HCT116 (cell line): Measurements from ENCODE around the gene ATP13A3. TPM values are rescaled to one million over a fixed set of nuclear protein-coding genes. Genes with fewer than 3 reads are reported as not detected.

Experiments
- ATAC-seq: fragments of 200-7000 bp; cut with Tn5 transposase; 2 replicates; pipeline ENCODE4 v1.9.1; 2020; ENCODE audit warnings: mild to moderate bottlenecking, moderate library complexity
- BruUV-seq: library from RNA; stranded (reverse); fragments of 400-500 nt; replicated peaks from 2 replicates; lab custom pipeline; 2021; lab: Mats Ljungman, UMichigan
- CTCF ChIA-PET: fragments of 300-600 bp; sonication (Branson Sonifier 250); formaldehyde crosslinking; loops from one replicate; lab custom pipeline; 2021; ENCODE audit warnings: antibody characterized with exemption; lab: Charles Lee
- POLR2A ChIA-PET: fragments of 300-600, 350-600 bp; sonication (Branson Sonifier 250); formaldehyde crosslinking; loops from one replicate; lab custom pipeline; 2021; ENCODE audit warnings: antibody characterized with exemption; lab: Charles Lee
- RAD21 ChIA-PET, 2 experiments: fragments of 300-600 bp; sonication (Branson Sonifier 250); formaldehyde crosslinking; loops; one replicate each; lab custom pipeline; 2023; ENCODE audit warnings: low total read pairs in 2 of 2; ENCODE audit not compliant: uncharacterized antibody in 2 of 2, unreplicated experiment in 2 of 2, low non-redundant PET in 1 of 2; lab: Charles Lee
- DNase-seq: peaks from one replicate; pipeline ENCODE4 v3.0.0-alpha.2; 2010; ENCODE audit warnings: low read depth, low spot score
- H2AFZ ChIP-seq: fragments of 200-600 bp; shearing (Covaris generic), sonication (generic); 2 replicates; pipeline ENCODE4 v1.6.1; 2017; ENCODE audit warnings: low read depth, mixed run types, mixed read lengths, antibody characterized with exemption, low read length; ENCODE audit not compliant: poor library complexity, severe bottlenecking
- H3K27ac ChIP-seq: 2 replicates; pipeline ENCODE4 v1.5.1; 2012; ENCODE audit warnings: low read depth, low read length
- H3K27me3 ChIP-seq: fragments of 200-600 bp; sonication (generic); 2 replicates; pipeline ENCODE4 v1.6.1; 2016; ENCODE audit warnings: mixed run types, low read length, mixed read lengths; ENCODE audit not compliant: insufficient read depth
- H3K36me3 ChIP-seq, 2 experiments: fragments of 200-500 bp in 1 of 2; fragments of 200-600 bp in 1 of 2; sonication (Bioruptor generic) in 1 of 2; sonication (generic) in 1 of 2; 2 replicates each; pipeline versions ENCODE4 v1.5.1 to v1.6.1; 2014 to 2016; ENCODE audit warnings: low read length in 2 of 2, inconsistent platforms in 1 of 2, mixed read lengths in 1 of 2, mixed run types in 1 of 2; ENCODE audit not compliant: insufficient read depth in 2 of 2, control insufficient read depth in 1 of 2
- H3K4me1 ChIP-seq, 2 experiments: fragments of 200-600 bp in 1 of 2; sonication (generic) in 1 of 2; 2 replicates each; pipeline versions ENCODE4 v1.5.1 to v1.6.1; 2012 to 2017; ENCODE audit warnings: low read length in 2 of 2, inconsistent platforms in 1 of 2, mild to moderate bottlenecking in 1 of 2, mixed read lengths in 1 of 2, mixed run types in 1 of 2, moderate library complexity in 1 of 2; ENCODE audit not compliant: insufficient read depth in 2 of 2, control insufficient read depth in 1 of 2
- H3K4me2 ChIP-seq: fragments of 200-600 bp; sonication (generic); 2 replicates; pipeline ENCODE4 v1.6.1; 2017; ENCODE audit warnings: mixed run types, low read length, mixed read lengths
- H3K4me3 ChIP-seq, 2 experiments: fragments of 200-600 bp in 1 of 2; sonication (generic) in 1 of 2; replicated peaks in 1 of 2; 2 replicates each; pipeline ENCODE4 v1.5.1; 2011 to 2016; ENCODE audit warnings: low read length in 2 of 2, control low read depth in 1 of 2, low read depth in 1 of 2, mild to moderate bottlenecking in 1 of 2, mixed read lengths in 1 of 2, mixed run types in 1 of 2
- H3K79me2 ChIP-seq: fragments of 200-600 bp; sonication (generic); 2 replicates; pipeline ENCODE4 v1.6.1; 2017; ENCODE audit warnings: mild to moderate bottlenecking, mixed run types, low read length, moderate library complexity, mixed read lengths; ENCODE audit not compliant: insufficient read depth
- H3K9ac ChIP-seq: fragments of 200-600 bp; sonication (generic); 2 replicates; pipeline ENCODE4 v1.6.1; 2016; ENCODE audit warnings: low read length, mixed read lengths
- H3K9me2 ChIP-seq: fragments of 200-600 bp; sonication (generic), shearing (Covaris generic); 2 replicates; pipeline ENCODE4 v1.6.1; 2017; ENCODE audit warnings: mixed run types, mild to moderate bottlenecking, moderate library complexity; ENCODE audit not compliant: insufficient read depth
- H3K9me3 ChIP-seq, 2 experiments: fragments of 200-500 bp in 1 of 2; fragments of 200-600 bp in 1 of 2; sonication (Bioruptor generic) in 1 of 2; sonication (generic) in 1 of 2; 2 replicates each; pipeline ENCODE4 v1.6.1; 2014 to 2017; ENCODE audit warnings: low read length in 2 of 2, mixed read lengths in 2 of 2, inconsistent platforms in 1 of 2, low read depth in 1 of 2, mild to moderate bottlenecking in 1 of 2, mixed run types in 1 of 2, moderate library complexity in 1 of 2; ENCODE audit not compliant: control insufficient read depth in 1 of 2, insufficient read depth in 1 of 2
- H4K20me1 ChIP-seq: fragments of 200-600 bp; sonication (generic), shearing (Covaris generic); 2 replicates; pipeline ENCODE4 v1.6.1; 2017; ENCODE audit warnings: mixed run types, mild to moderate bottlenecking, moderate library complexity; ENCODE audit not compliant: insufficient read depth
- CBX3 ChIP-seq: IDR thresholded peaks from 2 replicates; pipeline ENCODE4 v1.6.1; 2012; ENCODE audit warnings: low read depth
- CEBPB ChIP-seq: IDR thresholded peaks from 2 replicates; pipeline ENCODE4 v1.6.1; 2012; ENCODE audit warnings: low read depth
- EGR1 ChIP-seq: IDR thresholded peaks from 2 replicates; pipeline ENCODE4 v1.6.1; 2012; ENCODE audit warnings: low read depth
- FOSL1 ChIP-seq: IDR thresholded peaks from 2 replicates; pipeline ENCODE4 v1.6.1; 2012; ENCODE audit warnings: low read depth
- RAD21 ChIP-seq: IDR thresholded peaks from 2 replicates; pipeline ENCODE4 v1.6.1; 2012; ENCODE audit warnings: low read depth, mild to moderate bottlenecking
- SIN3A ChIP-seq: IDR thresholded peaks from 2 replicates; pipeline ENCODE4 v1.6.1; 2012; ENCODE audit warnings: low read depth
- SRF ChIP-seq: IDR thresholded peaks from 2 replicates; pipeline ENCODE4 v1.6.1; 2012; ENCODE audit warnings: low read depth
- YY1 ChIP-seq: IDR thresholded peaks from 2 replicates; pipeline ENCODE4 v1.6.1; 2011; ENCODE audit warnings: low read length, low read depth, moderate library complexity, mild to moderate bottlenecking; ENCODE audit not compliant: insufficient replicate concordance; ENCODE audit errors: extremely low read depth
- ZFX ChIP-seq: fragments of 450-650 bp; IDR thresholded peaks from 2 replicates; pipeline ENCODE4 v1.6.1; 2017
- intact Hi-C: fragments of 100-400 bp; cut with micrococcal nuclease; formaldehyde crosslinking; loops from 2 replicates; pipeline ENCODE4 v1.10.0; 2022
- total RNA-seq: library from RNA; stranded (reverse); gene quantifications from one replicate; pipeline ENCODE4 v1.2.1, GENCODE V29; 2021; ENCODE audit not compliant: unreplicated experiment
- TF ChIP-seq, protein P1 (sequence below): IDR thresholded peaks from 2 replicates; pipeline ENCODE4 v1.6.1; 2011; ENCODE audit warnings: mild to moderate bottlenecking, low read length, moderate library complexity; ENCODE audit not compliant: insufficient replicate concordance; ENCODE audit errors: extremely low read depth

Gene ATP13A3
- total RNA-seq, 1 experiment from 2014 or later, result 139 TPM

- intact Hi-C loops, result no loop called here
- Histone ChIP-seq H3K4me3 (no peak overlapping the region), H3K27ac (no peak overlapping the region), H3K9me3 (no peaks in the 10 kb centered on the region), H2AFZ (no peak overlapping the region), H3K4me1 (peaks cover 0 to 6% of the 10 kb centered on the region in 2 experiments; a peak in 1 of 4 replicates), H4K20me1 (no peaks in the 10 kb centered on the region), H3K27me3 (no peaks in the 10 kb centered on the region), H3K79me2 (no peaks in the 10 kb centered on the region), H3K36me3 (no peaks in the 10 kb centered on the region), H3K9me2 (no peaks in the 10 kb centered on the region), H3K4me2 (no peak overlapping the region), H3K9ac (no peak overlapping the region)
- ChIA-PET CTCF (no interaction called here), RAD21 (no interaction called here), POLR2A (no interaction called here)
- BruUV-seq, result no TSS peak
- ATAC-seq (no peak), DNase-seq (no peak)
- no peak for TF ChIP-seq CBX3
Observed at GRCh38 chr3:194382892-194383223, 103.9 kb downstream of the ATP13A3 start.

DNA sequence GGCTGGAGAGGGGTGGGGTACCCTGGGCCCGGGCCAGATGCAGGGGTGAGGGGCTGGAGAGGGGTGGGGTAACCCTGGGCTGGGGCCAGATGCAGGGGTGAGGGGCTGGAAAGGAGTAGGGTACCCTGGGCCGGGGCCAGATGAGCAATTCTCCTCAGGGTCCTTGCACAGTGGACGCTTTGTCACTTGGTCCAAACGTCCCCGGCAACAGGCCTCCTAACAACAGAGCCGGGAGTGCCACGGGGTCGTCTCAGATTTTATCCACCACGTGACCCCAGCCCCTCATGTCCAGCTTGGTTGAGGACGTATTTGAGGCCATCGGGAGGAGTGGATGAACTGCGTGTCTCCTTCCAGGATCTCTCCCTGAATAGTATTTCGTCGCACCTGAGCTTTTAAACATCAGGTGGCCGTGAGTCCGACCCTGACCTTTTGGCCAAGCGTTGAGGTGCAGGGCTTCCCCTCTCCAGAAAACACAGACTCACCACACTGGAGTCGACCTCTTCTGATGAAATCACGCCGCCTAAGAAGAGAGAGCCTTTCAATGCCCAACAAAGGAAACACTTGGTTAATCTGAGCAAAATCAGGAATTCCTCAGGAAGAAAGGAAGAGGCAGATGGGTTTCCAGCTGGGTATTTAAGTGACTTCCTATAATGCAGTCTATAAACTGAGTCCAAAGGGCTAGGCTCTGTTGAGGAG, 104.5 kb downstream of the ATP13A3 start:
- POLR2A ChIA-PET, result no interaction called here
- CTCF ChIA-PET, result interaction anchor here (0.6 kb wide), 1 partner anchor 33 kb away, joined by 4 read pairs; no protein-coding TSS in a partner anchor
- no peaks in the 10 kb centered on the region for H3K27me3 ChIP-seq
- no peak overlapping the region for H3K9ac ChIP-seq
- no peak overlapping the region for H2AFZ ChIP-seq
- intact Hi-C loops, result no loop called here
- no TSS peak for BruUV-seq
- H3K4me2 ChIP-seq, result no peak overlapping the region
- DNase-seq (no peak), ATAC-seq (no peak)
- H4K20me1 ChIP-seq, result no peaks in the 10 kb centered on the region
- H3K27ac ChIP-seq, result no peak overlapping the region
- peaks cover 0 to 6% of the 10 kb centered on the region in 2 experiments; a peak in 1 of 4 replicates for H3K4me1 ChIP-seq
- no peaks in the 10 kb centered on the region for H3K79me2 ChIP-seq
- no peaks in the 10 kb centered on the region for H3K9me2 ChIP-seq
- H3K36me3 ChIP-seq, result no peaks in the 10 kb centered on the region
- no peak overlapping the region for H3K4me3 ChIP-seq
- RAD21 ChIA-PET, result no interaction called here
- no peaks in the 10 kb centered on the region for H3K9me3 ChIP-seq
- no peak for TF ChIP-seq SRF
- TF ChIP-seq FOSL1, result no peak
- no peak for TF ChIP-seq RAD21
- no peak for TF ChIP-seq YY1
- TF ChIP-seq SIN3A, result no peak
- no peak for TF ChIP-seq EGR1
- TF ChIP-seq, protein P1, sequence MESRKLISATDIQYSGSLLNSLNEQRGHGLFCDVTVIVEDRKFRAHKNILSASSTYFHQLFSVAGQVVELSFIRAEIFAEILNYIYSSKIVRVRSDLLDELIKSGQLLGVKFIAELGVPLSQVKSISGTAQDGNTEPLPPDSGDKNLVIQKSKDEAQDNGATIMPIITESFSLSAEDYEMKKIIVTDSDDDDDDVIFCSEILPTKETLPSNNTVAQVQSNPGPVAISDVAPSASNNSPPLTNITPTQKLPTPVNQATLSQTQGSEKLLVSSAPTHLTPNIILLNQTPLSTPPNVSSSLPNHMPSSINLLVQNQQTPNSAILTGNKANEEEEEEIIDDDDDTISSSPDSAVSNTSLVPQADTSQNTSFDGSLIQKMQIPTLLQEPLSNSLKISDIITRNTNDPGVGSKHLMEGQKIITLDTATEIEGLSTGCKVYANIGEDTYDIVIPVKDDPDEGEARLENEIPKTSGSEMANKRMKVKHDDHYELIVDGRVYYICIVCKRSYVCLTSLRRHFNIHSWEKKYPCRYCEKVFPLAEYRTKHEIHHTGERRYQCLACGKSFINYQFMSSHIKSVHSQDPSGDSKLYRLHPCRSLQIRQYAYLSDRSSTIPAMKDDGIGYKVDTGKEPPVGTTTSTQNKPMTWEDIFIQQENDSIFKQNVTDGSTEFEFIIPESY, result no peak
- TF ChIP-seq ZFX, result no peak
- no peak for TF ChIP-seq CEBPB
- TF ChIP-seq, all 23 proteins: peak for 0
